H9 (cell line): Measurements from ENCODE around the gene NFYC. TPM values are rescaled to one million over a fixed set of nuclear protein-coding genes. Genes with fewer than 3 reads are reported as not detected.

ENCODE experiments used
- DNase-seq: peaks from one replicate; pipeline ENCODE4 v3.0.0-alpha.2; 2017
- H2AFZ ChIP-seq: one replicate; pipeline ENCODE4 v1.6.1; 2013; ENCODE audit warnings: mild to moderate bottlenecking, low read length, control low read depth, moderate library complexity
- H2AK5ac ChIP-seq: 2 replicates; pipeline ENCODE4 v1.6.1; 2013; ENCODE audit warnings: low read length, control low read depth, mixed read lengths; ENCODE audit not compliant: insufficient read length
- H2BK120ac ChIP-seq: one replicate; pipeline ENCODE4 v1.6.1; 2013; ENCODE audit warnings: low read depth, mild to moderate bottlenecking, low read length, control low read depth, inconsistent platforms; ENCODE audit not compliant: poor library complexity, severe bottlenecking
- H2BK12ac ChIP-seq: 2 replicates; pipeline ENCODE4 v1.6.1; 2013; ENCODE audit warnings: low read length, control low read depth, mixed read lengths, low read depth; ENCODE audit not compliant: insufficient read length
- H2BK15ac ChIP-seq: 2 replicates; pipeline ENCODE4 v1.6.1; 2013; ENCODE audit warnings: low read depth, low read length, control low read depth
- H2BK20ac ChIP-seq: one replicate; pipeline ENCODE4 v1.6.1; 2013; ENCODE audit warnings: low read depth, mild to moderate bottlenecking, low read length, control low read depth, inconsistent platforms; ENCODE audit not compliant: poor library complexity, severe bottlenecking
- H2BK5ac ChIP-seq: 2 replicates; pipeline ENCODE4 v1.6.1; 2013; ENCODE audit warnings: low read length, control low read depth, mixed read lengths; ENCODE audit not compliant: insufficient read length
- H3K14ac ChIP-seq: 2 replicates; pipeline ENCODE4 v1.6.1; 2013; ENCODE audit warnings: low read length, control low read depth; ENCODE audit not compliant: insufficient read depth
- H3K18ac ChIP-seq: 2 replicates; pipeline ENCODE4 v1.6.1; 2013; ENCODE audit warnings: low read depth, mild to moderate bottlenecking, mixed read lengths, low read length, control low read depth; ENCODE audit not compliant: insufficient read length
- H3K23ac ChIP-seq: 2 replicates; pipeline ENCODE4 v1.6.1; 2013; ENCODE audit warnings: low read length, control low read depth, mixed read lengths, low read depth; ENCODE audit not compliant: insufficient read length
- H3K23me2 ChIP-seq: 2 replicates; pipeline ENCODE4 v1.6.1; 2013; ENCODE audit warnings: low read depth, mild to moderate bottlenecking, mixed read lengths, low read length, control low read depth; ENCODE audit not compliant: insufficient read length, poor library complexity, severe bottlenecking
- H3K27ac ChIP-seq: 2 replicates; pipeline ENCODE4 v1.5.1; 2013; ENCODE audit warnings: low read length, control low read depth, mixed read lengths, low read depth; ENCODE audit not compliant: insufficient read length
- H3K27me3 ChIP-seq: 2 replicates; pipeline ENCODE4 v1.6.1; 2013; ENCODE audit warnings: low read length, control low read depth, inconsistent platforms; ENCODE audit not compliant: insufficient read depth
- H3K4ac ChIP-seq: 2 replicates; pipeline ENCODE4 v1.6.1; 2013; ENCODE audit warnings: low read depth, mild to moderate bottlenecking, control low read depth, inconsistent platforms, low read length, moderate library complexity
- H3K4me1 ChIP-seq: 2 replicates; pipeline ENCODE4 v1.6.1; 2013; ENCODE audit warnings: low read length, control low read depth, inconsistent platforms; ENCODE audit not compliant: insufficient read depth
- H3K4me2 ChIP-seq: 2 replicates; pipeline ENCODE4 v1.6.1; 2013; ENCODE audit warnings: low read length, control low read depth, mixed read lengths; ENCODE audit not compliant: insufficient read length, insufficient read depth
- H3K56ac ChIP-seq: 2 replicates; pipeline ENCODE4 v1.6.1; 2013; ENCODE audit warnings: low read depth, mild to moderate bottlenecking, mixed read lengths, low read length, control low read depth; ENCODE audit not compliant: insufficient read length
- H3K79me1 ChIP-seq: 2 replicates; pipeline ENCODE4 v1.6.1; 2013; ENCODE audit warnings: low read depth, mild to moderate bottlenecking, moderate library complexity, low read length, control low read depth, inconsistent platforms; ENCODE audit not compliant: insufficient read depth, poor library complexity, severe bottlenecking
- H3K79me2 ChIP-seq: 2 replicates; pipeline ENCODE4 v1.6.1; 2013; ENCODE audit warnings: low read length, control low read depth, inconsistent platforms; ENCODE audit not compliant: insufficient read depth
- H3K9ac ChIP-seq: 2 replicates; pipeline ENCODE4 v1.6.1; 2013; ENCODE audit warnings: low read length, control low read depth, mixed read lengths; ENCODE audit not compliant: insufficient read length; ENCODE audit errors: extremely low read depth
- H3K9me3 ChIP-seq: one replicate; pipeline ENCODE4 v1.6.1; 2013; ENCODE audit warnings: low read depth, low read length, inconsistent platforms; ENCODE audit not compliant: control insufficient read depth
- H3T11ph ChIP-seq: one replicate; pipeline ENCODE4 v1.6.1; 2013; ENCODE audit warnings: mild to moderate bottlenecking, low read length, control low read depth, inconsistent platforms
- H4K20me1 ChIP-seq: one replicate; pipeline ENCODE4 v1.6.1; 2013; ENCODE audit not compliant: control insufficient read depth, insufficient read length, insufficient read depth
- H4K5ac ChIP-seq: 2 replicates; pipeline ENCODE4 v1.6.1; 2013; ENCODE audit warnings: low read depth, mild to moderate bottlenecking, mixed read lengths, low read length, control low read depth; ENCODE audit not compliant: insufficient read length
- H4K8ac ChIP-seq: replicated peaks from 2 replicates; pipeline ENCODE4 v1.6.1; 2013; ENCODE audit warnings: low read length, control low read depth, mixed read lengths, low read depth; ENCODE audit not compliant: insufficient read length
- H4K91ac ChIP-seq: 2 replicates; pipeline ENCODE4 v1.6.1; 2013; ENCODE audit warnings: low read depth, mild to moderate bottlenecking, moderate library complexity, mixed read lengths, low read length, control low read depth; ENCODE audit not compliant: insufficient read length
- H3K27ac Mint-ChIP-seq, 3 experiments: 2 replicates in 2 of 3; 3 replicates in 1 of 3; pipeline ENCODE4 v1.8.0; 2020 to 2021; ENCODE audit warnings: mixed read lengths in 3 of 3, mild to moderate bottlenecking in 1 of 3, moderate library complexity in 1 of 3
- H3K27me3 Mint-ChIP-seq: 2 replicates; pipeline ENCODE4 v1.8.0; 2021; ENCODE audit warnings: low read depth, mild to moderate bottlenecking, moderate library complexity, mixed read lengths
- H3K36me3 Mint-ChIP-seq, 3 experiments: 2 replicates in 2 of 3; 3 replicates in 1 of 3; pipeline ENCODE4 v1.8.0; 2020 to 2021; ENCODE audit warnings: low read depth in 3 of 3, mixed read lengths in 3 of 3; ENCODE audit not compliant: insufficient read depth in 1 of 3
- H3K4me1 Mint-ChIP-seq, 2 experiments: 2 replicates each; pipeline ENCODE4 v1.8.0; 2020; ENCODE audit warnings: mixed read lengths in 2 of 2
- H3K4me3 Mint-ChIP-seq, 2 experiments: 2 replicates in 1 of 2; 3 replicates in 1 of 2; pipeline ENCODE4 v1.8.0; 2020 to 2021; ENCODE audit warnings: mild to moderate bottlenecking in 2 of 2, mixed read lengths in 2 of 2, moderate library complexity in 1 of 2
- H3K9me3 Mint-ChIP-seq, 2 experiments: 2 replicates in 1 of 2; 3 replicates in 1 of 2; pipeline ENCODE4 v1.8.0; 2020; ENCODE audit warnings: mild to moderate bottlenecking in 2 of 2, mixed read lengths in 2 of 2, moderate library complexity in 1 of 2
- whole genome bisulfite sequencing: extraction: QIAGEN DNeasy Blood & Tissue Kit; methylation state at CpG from one replicate; pipeline ENCODE4 v1.1.7; 2013; ENCODE audit warnings: missing lambda C conversion rate, low lambda C conversion rate, mixed read lengths; ENCODE audit not compliant: insufficient read length; ENCODE audit errors: extremely low coverage; 5-methylcytosine and 5-hydroxymethylcytosine counted together
- total RNA-seq: library from RNA; stranded (reverse); gene quantifications from 2 replicates; pipeline ENCODE4 v1.2.1, GENCODE V29; 2021
- TF ChIP-seq, protein P1 (sequence below): fragments of 200-600 bp; sonication (generic); conservative IDR thresholded peaks from 3 replicates; pipeline ENCODE4 v1.8.0; 2021; ENCODE audit warnings: antibody characterized with exemption, mild to moderate bottlenecking

Gene NFYC
- total RNA-seq, 1 experiment from 2014 or later, result 54.7 TPM

- no peak overlapping the region for H4K8ac ChIP-seq
- H3K9me3 ChIP-seq, result no peaks in the 10 kb centered on the region
- Mint-ChIP-seq H3K4me3 (peak overlapping the region; percentile 69 to 78), H3K27ac (no peak overlapping the region), H3K9me3 (no peaks in the 10 kb centered on the region), H3K27me3 (peaks cover 41% of the 10 kb centered on the region), H3K36me3 (no peaks in the 10 kb centered on the region), H3K4me1 (peaks cover 4 to 19% of the 10 kb centered on the region in 2 experiments)
- no peak overlapping the region for H2BK5ac ChIP-seq
- H3K79me2 ChIP-seq, result no peaks in the 10 kb centered on the region
- no peak overlapping the region for H3K18ac ChIP-seq
- H3K23me2 ChIP-seq, result peaks cover 7% of the 10 kb centered on the region
- no peak overlapping the region for H3K14ac ChIP-seq
- no peak overlapping the region for H3K56ac ChIP-seq
- H3K27ac ChIP-seq, result no peak overlapping the region
- no peak overlapping the region for H3K4ac ChIP-seq
- no peaks in the 10 kb centered on the region for H4K20me1 ChIP-seq
- H3T11ph ChIP-seq, result no peak overlapping the region
- H3K4me1 ChIP-seq, result no peaks in the 10 kb centered on the region
- H4K5ac ChIP-seq, result no peak overlapping the region
- WGBS, result no CpG with 5 or more reads among the region's 19 CpGs
- H3K4me2 ChIP-seq, result peak overlapping the region; percentile 35
- H2AK5ac ChIP-seq, result no peak overlapping the region
- no peaks in the 10 kb centered on the region; the same call in 1 of the 2 replicates for H3K27me3 ChIP-seq
- no peak overlapping the region for H3K23ac ChIP-seq
- H2BK12ac ChIP-seq, result no peak overlapping the region
- no peak overlapping the region for H2BK20ac ChIP-seq
- H2BK120ac ChIP-seq, result no peak overlapping the region
- H3K9ac ChIP-seq, result no peak overlapping the region
- TF ChIP-seq, protein P1, sequence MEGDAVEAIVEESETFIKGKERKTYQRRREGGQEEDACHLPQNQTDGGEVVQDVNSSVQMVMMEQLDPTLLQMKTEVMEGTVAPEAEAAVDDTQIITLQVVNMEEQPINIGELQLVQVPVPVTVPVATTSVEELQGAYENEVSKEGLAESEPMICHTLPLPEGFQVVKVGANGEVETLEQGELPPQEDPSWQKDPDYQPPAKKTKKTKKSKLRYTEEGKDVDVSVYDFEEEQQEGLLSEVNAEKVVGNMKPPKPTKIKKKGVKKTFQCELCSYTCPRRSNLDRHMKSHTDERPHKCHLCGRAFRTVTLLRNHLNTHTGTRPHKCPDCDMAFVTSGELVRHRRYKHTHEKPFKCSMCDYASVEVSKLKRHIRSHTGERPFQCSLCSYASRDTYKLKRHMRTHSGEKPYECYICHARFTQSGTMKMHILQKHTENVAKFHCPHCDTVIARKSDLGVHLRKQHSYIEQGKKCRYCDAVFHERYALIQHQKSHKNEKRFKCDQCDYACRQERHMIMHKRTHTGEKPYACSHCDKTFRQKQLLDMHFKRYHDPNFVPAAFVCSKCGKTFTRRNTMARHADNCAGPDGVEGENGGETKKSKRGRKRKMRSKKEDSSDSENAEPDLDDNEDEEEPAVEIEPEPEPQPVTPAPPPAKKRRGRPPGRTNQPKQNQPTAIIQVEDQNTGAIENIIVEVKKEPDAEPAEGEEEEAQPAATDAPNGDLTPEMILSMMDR, result no peak
- H4K91ac ChIP-seq, result no peak overlapping the region
- no peaks in the 10 kb centered on the region for H3K79me1 ChIP-seq
- no peak overlapping the region for H2AFZ ChIP-seq
- no peak overlapping the region for H2BK15ac ChIP-seq
- DNase-seq, result no peak
Measured at GRCh38 chr1:40817791-40818263, 126.3 kb downstream of the NFYC start.
